Neural progenitor cell (in vitro differentiated cells): ENCODE results near the gene SMIM22.

Experiments
- EZH2 ChIP-seq: fragments of 200-600 bp; sonication (generic); IDR thresholded peaks from 2 replicates; pipeline ENCODE4 v1.6.1; 2017; ENCODE audit warnings: antibody characterized with exemption, mild to moderate bottlenecking, moderate library complexity
- TF ChIP-seq, protein P1 (sequence below): fragments of 200-600 bp; sonication (generic); IDR thresholded peaks from 2 replicates; pipeline ENCODE4 v1.5.1; 2017; ENCODE audit warnings: antibody characterized with exemption, mild to moderate bottlenecking

DNA sequence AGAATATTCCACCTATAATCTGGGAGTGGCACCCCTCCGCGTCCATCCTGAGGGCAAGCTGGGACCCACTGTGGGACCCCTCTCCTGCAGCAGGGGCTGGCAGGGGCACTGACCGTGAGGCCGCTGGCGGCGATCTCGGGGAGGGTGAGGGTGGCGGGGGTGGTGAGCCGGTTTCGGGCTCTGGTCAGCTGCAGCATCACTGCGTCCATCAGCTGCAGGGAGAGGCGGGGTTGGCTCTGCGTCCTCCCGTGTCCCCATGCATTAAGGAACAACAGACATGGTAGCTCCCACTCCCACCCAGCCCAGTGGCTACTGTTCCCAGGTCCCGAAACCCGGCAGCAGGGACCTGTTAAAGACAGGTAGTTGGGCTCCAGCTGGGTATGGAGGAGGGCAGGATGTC lies 3.3 kb downstream of the SMIM22 start:
- TF ChIP-seq, protein P1, sequence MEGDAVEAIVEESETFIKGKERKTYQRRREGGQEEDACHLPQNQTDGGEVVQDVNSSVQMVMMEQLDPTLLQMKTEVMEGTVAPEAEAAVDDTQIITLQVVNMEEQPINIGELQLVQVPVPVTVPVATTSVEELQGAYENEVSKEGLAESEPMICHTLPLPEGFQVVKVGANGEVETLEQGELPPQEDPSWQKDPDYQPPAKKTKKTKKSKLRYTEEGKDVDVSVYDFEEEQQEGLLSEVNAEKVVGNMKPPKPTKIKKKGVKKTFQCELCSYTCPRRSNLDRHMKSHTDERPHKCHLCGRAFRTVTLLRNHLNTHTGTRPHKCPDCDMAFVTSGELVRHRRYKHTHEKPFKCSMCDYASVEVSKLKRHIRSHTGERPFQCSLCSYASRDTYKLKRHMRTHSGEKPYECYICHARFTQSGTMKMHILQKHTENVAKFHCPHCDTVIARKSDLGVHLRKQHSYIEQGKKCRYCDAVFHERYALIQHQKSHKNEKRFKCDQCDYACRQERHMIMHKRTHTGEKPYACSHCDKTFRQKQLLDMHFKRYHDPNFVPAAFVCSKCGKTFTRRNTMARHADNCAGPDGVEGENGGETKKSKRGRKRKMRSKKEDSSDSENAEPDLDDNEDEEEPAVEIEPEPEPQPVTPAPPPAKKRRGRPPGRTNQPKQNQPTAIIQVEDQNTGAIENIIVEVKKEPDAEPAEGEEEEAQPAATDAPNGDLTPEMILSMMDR: no peak
- no peak for TF ChIP-seq EZH2
